ENCODE data around the gene NXNL1. TPM values are rescaled to one million over a fixed set of nuclear protein-coding genes. Genes with fewer than 3 reads are reported as not detected.

The NXNL1 gene
- total and polyA plus RNA-seq, 2 of the 4 experiments (the other 2 are of a cell fraction): not detected

- Histone ChIP-seq H2AFZ (replicated peaks; ENCODE audit: low read length, poor library complexity) (peak overlapping the region; percentile 94), H3K36me3 (ENCODE audit: control insufficient read depth, insufficient read depth, low read length) (no peaks in the 10 kb centered on the region), H3K27ac (ENCODE audit: insufficient read depth, low read length) (peak overlapping the region; percentile 46), H4K91ac (ENCODE audit: insufficient read depth, low read depth, low read length) (peak overlapping the region; percentile 39), H3K9me3 (ENCODE audit: control insufficient read depth, insufficient read depth, low read length) (no peaks in the 10 kb centered on the region), H2BK5ac (ENCODE audit: low read depth, low read length, poor library complexity, severe bottlenecking) (no peak overlapping the region), H3K23ac (ENCODE audit: low read depth, low read length) (no peak overlapping the region), H2BK120ac (ENCODE audit: low read depth, low read length) (no peak overlapping the region; the same call in 1 of the 2 replicates), H2BK15ac (ENCODE audit: low read depth, low read length) (no peak overlapping the region), H3K9me1 (ENCODE audit: insufficient read depth, low read length) (no peaks in the 10 kb centered on the region), H3K4me2 (ENCODE audit: low read depth, low read length) (peak overlapping the region; percentile 81), H2AK9ac (replicated peaks; ENCODE audit: low read depth, low read length, poor library complexity) (peak overlapping the region; percentile 86), H3K56ac (ENCODE audit: extremely low read depth, insufficient read depth, low read length) (no peak overlapping the region; the same call in 1 of the 2 replicates), H3K4me3 (ENCODE audit: insufficient read depth, low read depth, low read length) (peak overlapping the region; percentile 59), H4K5ac (ENCODE audit: low read depth, low read length) (peak overlapping the region; percentile 13), H4K8ac (ENCODE audit: low read depth in 2 of 2, low read length in 2 of 2) (peak overlapping the region; percentile 53 to 60; a peak in 3 of 4 replicates), H4K20me1 (ENCODE audit: insufficient read depth, low read length) (peaks cover 6% of the 10 kb centered on the region; the same call in 1 of the 2 replicates), H2BK20ac (ENCODE audit: low read depth, low read length) (no peak overlapping the region), H3K4me1 (ENCODE audit: control insufficient read depth, insufficient read depth, low read length) (peaks cover 10% of the 10 kb centered on the region), H2AK5ac (ENCODE audit: low read depth, low read length) (no peak overlapping the region), H3K18ac (ENCODE audit: low read depth, low read length) (peak overlapping the region; percentile 12; the same call in 1 of the 2 replicates), H3K14ac (replicated peaks; ENCODE audit: low read depth, low read length) (peak overlapping the region; percentile 42; the same call in 1 of the 2 replicates), H3K9ac (ENCODE audit: low read depth, low read length) (peak overlapping the region; percentile 34), H3K27me3 (ENCODE audit: control insufficient read depth, insufficient read depth, low read length) (peaks cover under 1% of the 10 kb centered on the region; the same call in 1 of the 2 replicates), H3K4ac (ENCODE audit: low read depth, low read length) (peak overlapping the region; percentile 35), H3K79me1 (ENCODE audit: low read depth in 1 of 2, low read length in 2 of 2) (peaks cover 4 to 34% of the 10 kb centered on the region in 2 experiments; a peak in 3 of 4 replicates)
- no peak for TF ChIP-seq FOS (IDR thresholded peaks at IDR 0.05; ENCODE audit: low read depth, low read length)
- ChIA-PET POLR2A (ENCODE audit: unreplicated experiment) (no interaction called here), CTCF (no interaction called here)
- intact Hi-C loops (cut with micrococcal nuclease) (no loop called here), dilution Hi-C loops (cut with HindIII; ENCODE audit: low sequenced_read_pairs, unreplicated experiment) (no loop called here), in situ Hi-C loops (cut with MboI; ENCODE audit: low sequenced_read_pairs) (no loop called here)
- 7% methylated on average over 10 of the region's 19 CpGs; no CpG with 5 or more reads in 1 of the 2 experiments for WGBS, 2 experiments (ENCODE audit: extremely low coverage in 2 of 2, insufficient read length in 1 of 2)
- ATAC-seq (ENCODE audit: low read depth): no peak
- DNase-seq: peak; percentile 13
- BruUV-seq (replicated peaks): no TSS peak
Measured at GRCh38 chr19:17469092-17469480, 8.4 kb upstream of the NXNL1 start.

Data from IMR-90 (cell line).